CD14-positive monocyte (primary cell): ENCODE measurements around the gene FAM177A1. TPM values are rescaled to one million over a fixed set of nuclear protein-coding genes. Genes with fewer than 3 reads are reported as not detected.
"Not testable (repeated sequence)": the region's sequence is repeated elsewhere in the genome, so short reads cannot be mapped to it uniquely, and the experiment has no call there.

ENCODE experiments used
- DNase-seq, 3 donors: peaks; one replicate each; pipeline ENCODE4 v3.0.0-alpha.2; 2011 to 2022
- H2AFZ ChIP-seq: 2 replicates; pipeline ENCODE4 v1.6.0; 2012; ENCODE audit warnings: mild to moderate bottlenecking, low read depth, low read length, inconsistent platforms; ENCODE audit not compliant: insufficient read depth, poor library complexity, severe bottlenecking
- H3K27ac ChIP-seq, 2 donors: 1 replicate in 1 of 2; 2 replicates in 1 of 2; pipeline ENCODE4 v1.5.1; 2012 to 2013; ENCODE audit warnings: low read length in 2 of 2, control low read depth in 1 of 2, inconsistent platforms in 1 of 2, low read depth in 1 of 2, mild to moderate bottlenecking in 1 of 2
- H3K27me3 ChIP-seq, 2 donors: one replicate each; pipeline versions ENCODE4 v1.6.0 to v1.6.1; 2011 to 2013; ENCODE audit warnings: low read length in 2 of 2; ENCODE audit not compliant: control insufficient read depth in 2 of 2, insufficient read depth in 2 of 2
- H3K36me3 ChIP-seq, 2 donors: replicated peaks in 1 of 2; 1 replicate in 1 of 2; 2 replicates in 1 of 2; pipeline versions ENCODE4 v1.5.1 to v1.6.1; 2012 to 2013; ENCODE audit warnings: low read length in 2 of 2, control low read depth in 1 of 2, inconsistent platforms in 1 of 2, mild to moderate bottlenecking in 1 of 2; ENCODE audit not compliant: insufficient read depth in 2 of 2, control insufficient read depth in 1 of 2
- H3K4me1 ChIP-seq, 2 donors: 1 replicate in 1 of 2; 2 replicates in 1 of 2; pipeline versions ENCODE4 v1.5.1 to v1.6.1; 2012 to 2013; ENCODE audit warnings: low read length in 2 of 2, control low read depth in 1 of 2, inconsistent platforms in 1 of 2, mild to moderate bottlenecking in 1 of 2, moderate library complexity in 1 of 2; ENCODE audit not compliant: insufficient read depth in 2 of 2, control insufficient read depth in 1 of 2
- H3K4me2 ChIP-seq: replicated peaks from 2 replicates; pipeline ENCODE3; 2012; ENCODE audit warnings: low read length, moderate library complexity, mild to moderate bottlenecking; ENCODE audit not compliant: poor library complexity, severe bottlenecking; ENCODE audit errors: extremely low read depth
- H3K4me3 ChIP-seq, 3 experiments: fragments of 200-600 bp in 1 of 3; sonication (generic) in 1 of 3; replicated peaks in 1 of 3; 1 replicate in 2 of 3; 2 replicates in 1 of 3; pipeline ENCODE4 v1.5.1; 2011 to 2013; ENCODE audit warnings: low read length in 3 of 3, mild to moderate bottlenecking in 3 of 3, control low read depth in 2 of 3, low read depth in 2 of 3, inconsistent platforms in 1 of 3, moderate library complexity in 1 of 3
- H3K79me2 ChIP-seq: 2 replicates; pipeline ENCODE4 v1.6.0; 2012; ENCODE audit warnings: mild to moderate bottlenecking, control low read depth, inconsistent platforms, low read length, moderate library complexity; ENCODE audit not compliant: insufficient read depth
- H3K9ac ChIP-seq: 2 replicates; pipeline ENCODE4 v1.6.0; 2017; ENCODE audit warnings: low read length, mild to moderate bottlenecking; ENCODE audit not compliant: insufficient read depth, poor library complexity, severe bottlenecking
- H3K9me3 ChIP-seq, 2 donors: replicated peaks in 1 of 2; 1 replicate in 1 of 2; 2 replicates in 1 of 2; pipeline versions ENCODE4 v1.5.1 to v1.6.1; 2012 to 2013; ENCODE audit warnings: low read length in 2 of 2, control low read depth in 1 of 2; ENCODE audit not compliant: control insufficient read depth in 1 of 2, insufficient read depth in 1 of 2
- H4K20me1 ChIP-seq: 2 replicates; pipeline ENCODE4 v1.6.0; 2012; ENCODE audit warnings: mild to moderate bottlenecking, low read length, control low read depth, moderate library complexity; ENCODE audit not compliant: insufficient read depth
- H3K27ac Mint-ChIP-seq, 7 donors: one replicate each; pipeline ENCODE4 v1.8.0; 2020; ENCODE audit warnings: mild to moderate bottlenecking in 7 of 7, mixed read lengths in 7 of 7, moderate library complexity in 6 of 7, inconsistent platforms in 2 of 7
- H3K27me3 Mint-ChIP-seq, 3 donors: one replicate each; pipeline ENCODE4 v1.8.0; 2021 to 2022; ENCODE audit warnings: low read depth in 3 of 3, mild to moderate bottlenecking in 3 of 3, mixed read lengths in 3 of 3, moderate library complexity in 3 of 3, inconsistent platforms in 1 of 3
- H3K36me3 Mint-ChIP-seq, 2 donors: one replicate each; pipeline ENCODE4 v1.8.0; 2020; ENCODE audit warnings: mixed read lengths in 2 of 2, inconsistent platforms in 1 of 2, mild to moderate bottlenecking in 1 of 2
- H3K4me1 Mint-ChIP-seq: one replicate; pipeline ENCODE4 v1.8.0; 2020; ENCODE audit warnings: mild to moderate bottlenecking, mixed read lengths
- H3K4me3 Mint-ChIP-seq, 2 donors: one replicate each; pipeline ENCODE4 v1.8.0; 2020; ENCODE audit warnings: mild to moderate bottlenecking in 2 of 2, mixed read lengths in 2 of 2, moderate library complexity in 1 of 2
- H3K9me3 Mint-ChIP-seq, 7 donors: one replicate each; pipeline ENCODE4 v1.8.0; 2020 to 2022; ENCODE audit warnings: mixed read lengths in 7 of 7, mild to moderate bottlenecking in 6 of 7, moderate library complexity in 6 of 7, inconsistent platforms in 2 of 7
- WGBS: methylation state at CpG from one replicate; pipeline ENCODE4 v1.1.5; 2013; ENCODE audit warnings: missing lambda C conversion rate; ENCODE audit not compliant: insufficient coverage; 5-methylcytosine and 5-hydroxymethylcytosine counted together
- intact Hi-C, 2 donors: fragments of 100-400 bp; cut with micrococcal nuclease; formaldehyde crosslinking; loops; one replicate each; pipeline versions ENCODE4 v1.15.0 to v1.15.1; 2023
- polyA plus RNA-seq, 3 donors: library from polyadenylated mRNA; depleted of rRNA in 1 of 3; unstranded in 2 of 3; stranded (reverse) in 1 of 3; fragments of 300-500 nt in 2 of 3; fragments of >200 nt in 1 of 3; fragmentation: Illumina TruSeq in 2 of 3; gene quantifications; 1 replicate in 2 of 3; 2 replicates in 1 of 3; pipeline ENCODE4 v1.2.3, GENCODE V29; 2012 to 2021
- TF ChIP-seq, protein P1 (sequence below): fragments of 200-600 bp; IDR thresholded peaks from one replicate; pipeline ENCODE4 v1.8.0; 2022; ENCODE audit warnings: antibody characterized with exemption, mild to moderate bottlenecking

The FAM177A1 gene
- polyA plus RNA-seq, 3 donors: 12.5 to 48.1 (median 29.4) TPM

DNA sequence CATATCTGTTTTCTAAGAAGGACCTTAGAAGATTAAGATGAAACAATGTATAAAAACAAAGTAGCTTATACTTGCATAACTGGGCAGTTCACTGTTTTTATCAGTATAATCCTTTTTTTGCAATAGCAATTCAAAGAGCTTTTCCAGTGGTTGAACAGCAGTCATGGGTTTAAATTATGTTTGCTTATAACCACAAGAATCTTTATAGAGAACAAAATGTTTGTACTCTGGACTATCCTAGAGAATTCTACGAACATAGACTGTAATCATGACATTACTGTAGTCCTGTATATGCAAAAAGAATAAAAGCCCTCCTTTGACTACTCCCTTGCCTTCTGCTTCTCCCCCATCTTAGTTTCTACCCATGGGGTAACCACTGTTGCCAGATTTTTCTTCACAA, 5.7 kb downstream of the FAM177A1 start:
- H3K4me3 Mint-ChIP-seq: no peak overlapping the region
- H3K27ac Mint-ChIP-seq: peak overlapping the region in 2 of 7 donors; percentile 53 to 55
- no peak overlapping the region for H3K4me3 ChIP-seq
- H3K4me2 ChIP-seq: no peak overlapping the region
- H4K20me1 ChIP-seq: no peaks in the 10 kb centered on the region
- no peak overlapping the region for H3K27ac ChIP-seq
- intact Hi-C loops: no loop called here
- no peak overlapping the region for H3K9ac ChIP-seq
- peaks cover 14 to 24% of the 10 kb centered on the region in 2 donors for H3K36me3 ChIP-seq
- WGBS: no CpG with 5 or more reads among the region's 1 CpG
- H3K9me3 Mint-ChIP-seq: no peaks in the 10 kb centered on the region
- TF ChIP-seq, protein P1, sequence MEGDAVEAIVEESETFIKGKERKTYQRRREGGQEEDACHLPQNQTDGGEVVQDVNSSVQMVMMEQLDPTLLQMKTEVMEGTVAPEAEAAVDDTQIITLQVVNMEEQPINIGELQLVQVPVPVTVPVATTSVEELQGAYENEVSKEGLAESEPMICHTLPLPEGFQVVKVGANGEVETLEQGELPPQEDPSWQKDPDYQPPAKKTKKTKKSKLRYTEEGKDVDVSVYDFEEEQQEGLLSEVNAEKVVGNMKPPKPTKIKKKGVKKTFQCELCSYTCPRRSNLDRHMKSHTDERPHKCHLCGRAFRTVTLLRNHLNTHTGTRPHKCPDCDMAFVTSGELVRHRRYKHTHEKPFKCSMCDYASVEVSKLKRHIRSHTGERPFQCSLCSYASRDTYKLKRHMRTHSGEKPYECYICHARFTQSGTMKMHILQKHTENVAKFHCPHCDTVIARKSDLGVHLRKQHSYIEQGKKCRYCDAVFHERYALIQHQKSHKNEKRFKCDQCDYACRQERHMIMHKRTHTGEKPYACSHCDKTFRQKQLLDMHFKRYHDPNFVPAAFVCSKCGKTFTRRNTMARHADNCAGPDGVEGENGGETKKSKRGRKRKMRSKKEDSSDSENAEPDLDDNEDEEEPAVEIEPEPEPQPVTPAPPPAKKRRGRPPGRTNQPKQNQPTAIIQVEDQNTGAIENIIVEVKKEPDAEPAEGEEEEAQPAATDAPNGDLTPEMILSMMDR: no peak
- H3K27me3 ChIP-seq: no peaks in the 10 kb centered on the region
- peaks cover 15 to 31% of the 10 kb centered on the region in 2 donors for H3K36me3 Mint-ChIP-seq
- peaks cover 10% of the 10 kb centered on the region for H3K79me2 ChIP-seq
- no peaks in the 10 kb centered on the region for H3K9me3 ChIP-seq
- peaks cover 11 to 14% of the 10 kb centered on the region in 2 donors for H3K4me1 ChIP-seq
- no peak for DNase-seq
- peaks cover 0 to 2% (median 0%) of the 10 kb centered on the region in 3 donors for H3K27me3 Mint-ChIP-seq
- peaks cover 17% of the 10 kb centered on the region for H3K4me1 Mint-ChIP-seq
- H2AFZ ChIP-seq: no peak overlapping the region

DNA sequence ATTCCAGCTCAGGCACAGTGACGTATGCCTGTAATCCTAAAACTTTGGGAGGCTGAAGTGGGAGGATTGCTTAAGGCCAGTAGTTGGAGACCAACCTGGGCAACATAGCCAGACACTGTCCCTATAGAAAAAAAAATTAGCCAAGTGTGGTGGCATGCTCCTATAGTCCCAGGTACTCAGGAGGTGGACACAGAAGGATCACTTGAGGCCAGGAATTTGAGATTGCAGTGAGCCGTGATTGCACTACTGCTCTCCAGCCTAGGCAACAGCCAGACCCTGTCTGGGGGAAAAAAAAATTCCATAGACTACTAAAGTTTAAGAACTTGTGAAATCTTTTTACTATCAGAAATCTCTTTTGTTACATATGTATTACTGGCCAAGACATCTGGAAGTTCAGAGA, 6.6 kb downstream of the FAM177A1 start:
- Mint-ChIP-seq H3K4me3 (no peak overlapping the region), H3K4me1 (peaks cover 8% of the 10 kb centered on the region), H3K27me3 (peaks cover 0 to 2% (median 0%) of the 10 kb centered on the region in 3 donors), H3K27ac (peak overlapping the region in 1 of 7 donors; percentile 32), H3K9me3 (no peaks in the 10 kb centered on the region), H3K36me3 (peaks cover 20 to 38% of the 10 kb centered on the region in 2 donors)
- Histone ChIP-seq H4K20me1 (no peaks in the 10 kb centered on the region), H3K4me1 (peaks cover 3 to 5% of the 10 kb centered on the region in 2 donors), H3K9me3 (no peaks in the 10 kb centered on the region), H3K27me3 (no peaks in the 10 kb centered on the region), H3K4me2 (no peak overlapping the region), H3K79me2 (peaks cover 4% of the 10 kb centered on the region), H3K4me3 (no peak overlapping the region), H2AFZ (no peak overlapping the region), H3K36me3 (peaks cover 19 to 30% of the 10 kb centered on the region in 2 donors), H3K27ac (no peak overlapping the region), H3K9ac (no peak overlapping the region)
- no CpG with 5 or more reads among the region's 2 CpGs for WGBS
- intact Hi-C loops: no loop called here
- DNase-seq: no peak
- TF ChIP-seq, protein P1: no peak

- WGBS: no CpG with 5 or more reads among the region's 1 CpG
- H3K27me3 ChIP-seq, H3K4me3 ChIP-seq, H3K9me3 Mint-ChIP-seq, H3K9me3 ChIP-seq, H3K4me3 Mint-ChIP-seq, H3K27ac ChIP-seq, H3K4me2 ChIP-seq, H4K20me1 ChIP-seq, H3K79me2 ChIP-seq, DNase-seq, H2AFZ ChIP-seq, H3K9ac ChIP-seq, H3K27me3 Mint-ChIP-seq, H3K4me1 ChIP-seq, intact Hi-C loops, H3K4me1 Mint-ChIP-seq: not testable (repeated sequence)
- H3K36me3 ChIP-seq: peaks cover 34 to 43% of the 10 kb centered on the region in 2 donors
- H3K27ac Mint-ChIP-seq: peak overlapping the region in 3 of 7 donors; percentile 21 to 82 (median 64)
- peaks cover 28 to 53% of the 10 kb centered on the region in 2 donors for H3K36me3 Mint-ChIP-seq
These were observed 15.2 kb downstream of the FAM177A1 start for GRCh38 chr14:35061113-35061791.
